Central memory CD8-positive, alpha-beta T cell (primary cell): ENCODE measurements around the gene TSGA10.
"Not testable (repeated sequence)": the region's sequence is repeated elsewhere in the genome, so short reads cannot be mapped to it uniquely, and the experiment has no call there.

Experiments
- ATAC-seq: fragments of 150-1000 bp; cut with Tn5 transposase; replicated peaks from 2 replicates; pipeline ENCODE4 v1.10.0; 2022; ENCODE audit warnings: mild to moderate bottlenecking, moderate FRiP score, moderate number of reproducible peaks; ENCODE audit not compliant: poor library complexity, severe bottlenecking; ENCODE audit errors: extremely low read depth
- DNase-seq, 2 donors: peaks; one replicate each; pipeline ENCODE4 v3.0.0; 2021; ENCODE audit warnings: low spot score in 2 of 2
- H3K27ac Mint-ChIP-seq: one replicate; pipeline ENCODE4 v1.8.0; 2022; ENCODE audit warnings: low read depth, mild to moderate bottlenecking, moderate library complexity, mixed read lengths
- H3K27me3 Mint-ChIP-seq: one replicate; pipeline ENCODE4 v1.8.0; 2022; ENCODE audit warnings: mixed read lengths
- H3K36me3 Mint-ChIP-seq: one replicate; pipeline ENCODE4 v1.8.0; 2022; ENCODE audit warnings: mild to moderate bottlenecking, moderate library complexity, mixed read lengths; ENCODE audit not compliant: insufficient read depth
- H3K4me1 Mint-ChIP-seq: one replicate; pipeline ENCODE4 v1.8.0; 2022; ENCODE audit warnings: mixed read lengths
- H3K4me3 Mint-ChIP-seq: one replicate; pipeline ENCODE4 v1.8.0; 2022; ENCODE audit warnings: mild to moderate bottlenecking, moderate library complexity, mixed read lengths
- H3K9me3 Mint-ChIP-seq: one replicate; pipeline ENCODE4 v1.8.0; 2022; ENCODE audit warnings: mixed read lengths

Gene TSGA10

GRCh38 chr2:99086385-99086784 is 68.4 kb downstream of the TSGA10 start:
- Mint-ChIP-seq H3K9me3 (no peaks in the 10 kb centered on the region), H3K36me3 (no peaks in the 10 kb centered on the region), H3K27me3 (peaks cover 80% of the 10 kb centered on the region)

DNA sequence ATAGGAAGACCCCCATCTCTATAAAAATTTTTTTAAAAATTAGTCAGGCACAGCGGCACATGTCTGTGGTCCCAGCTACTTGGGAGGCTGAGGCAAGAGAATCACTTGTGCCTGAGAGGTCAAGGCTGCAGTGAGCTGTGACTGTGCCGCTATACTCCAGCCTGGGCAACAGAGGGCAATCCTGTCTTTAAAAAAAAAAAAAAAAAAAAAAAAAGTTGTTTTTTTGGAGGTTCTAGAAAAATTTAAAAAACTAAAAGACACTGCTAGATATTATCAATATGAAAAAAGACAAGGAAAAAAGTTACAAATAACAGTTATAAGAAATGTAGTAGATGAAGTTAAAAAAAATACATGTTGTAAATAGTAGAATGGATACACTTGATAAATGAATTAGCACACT is 69.3 kb downstream of the TSGA10 start:
- ATAC-seq (no peak), DNase-seq (no peak)
- H3K4me1 Mint-ChIP-seq = peaks cover 6% of the 10 kb centered on the region
- H3K4me3 Mint-ChIP-seq = no peak overlapping the region
- peaks cover 73% of the 10 kb centered on the region for H3K27me3 Mint-ChIP-seq
- H3K9me3 Mint-ChIP-seq = no peaks in the 10 kb centered on the region
- no peak overlapping the region for H3K27ac Mint-ChIP-seq
- no peaks in the 10 kb centered on the region for H3K36me3 Mint-ChIP-seq

More at GRCh38 chr2:99086385-99086784, 68.4 kb downstream of the TSGA10 start:
- Mint-ChIP-seq H3K4me1 (peaks cover 6% of the 10 kb centered on the region), H3K4me3 (no peak overlapping the region), H3K27ac (no peak overlapping the region)
- no peak for ATAC-seq
- no peak for DNase-seq

DNA sequence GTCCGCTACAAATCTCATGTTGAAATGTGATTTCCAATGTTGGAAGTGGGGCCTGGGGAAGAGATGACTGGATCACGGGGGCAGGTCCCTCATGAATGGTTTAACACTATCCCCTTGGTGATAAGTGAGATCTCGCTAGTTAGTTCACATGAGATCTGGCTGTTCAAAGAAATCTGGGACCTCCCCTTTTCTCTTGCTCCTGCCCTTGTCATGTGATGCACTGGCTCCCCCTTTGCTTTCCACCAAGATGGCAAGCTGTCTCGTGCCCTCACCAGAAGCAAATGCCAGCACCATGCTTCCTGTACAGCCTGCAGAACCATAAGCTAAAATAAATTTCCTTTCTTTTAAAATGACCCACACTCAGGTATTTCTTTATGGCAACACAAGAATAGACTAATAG is 70.5 kb downstream of the TSGA10 start:
- ATAC-seq (no peak), DNase-seq (no peak)
- Mint-ChIP-seq H3K4me3 (no peak overlapping the region), H3K27ac (no peak overlapping the region), H3K27me3 (peaks cover 71% of the 10 kb centered on the region), H3K9me3 (no peaks in the 10 kb centered on the region), H3K4me1 (peaks cover 6% of the 10 kb centered on the region), H3K36me3 (no peaks in the 10 kb centered on the region)

DNA sequence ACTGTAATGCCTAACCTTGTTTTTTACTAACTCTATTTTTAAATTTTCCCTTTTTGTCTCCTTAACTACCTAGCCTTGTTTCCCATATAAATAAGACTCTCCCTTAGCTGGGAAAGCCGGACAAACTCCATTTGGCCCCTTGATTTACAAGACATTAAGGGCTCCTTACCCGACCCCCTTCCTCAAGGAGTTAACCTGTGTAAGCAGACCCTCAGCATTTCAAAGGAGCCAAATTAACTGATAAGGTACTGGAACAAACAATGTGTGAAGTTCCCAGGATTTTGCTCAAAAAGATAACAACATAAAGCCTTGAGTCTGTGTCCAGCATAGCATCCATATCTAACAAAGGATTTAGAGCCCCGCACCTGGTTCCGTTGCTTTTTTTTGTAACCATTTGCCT is 72.9 kb downstream of the TSGA10 start:
- Mint-ChIP-seq H3K27me3 (peaks cover 63% of the 10 kb centered on the region), H3K27ac (no peak overlapping the region), H3K9me3 (no peaks in the 10 kb centered on the region), H3K4me1 (no peaks in the 10 kb centered on the region), H3K36me3 (no peaks in the 10 kb centered on the region), H3K4me3 (no peak overlapping the region)
- DNase-seq (no peak), ATAC-seq (no peak)

DNA sequence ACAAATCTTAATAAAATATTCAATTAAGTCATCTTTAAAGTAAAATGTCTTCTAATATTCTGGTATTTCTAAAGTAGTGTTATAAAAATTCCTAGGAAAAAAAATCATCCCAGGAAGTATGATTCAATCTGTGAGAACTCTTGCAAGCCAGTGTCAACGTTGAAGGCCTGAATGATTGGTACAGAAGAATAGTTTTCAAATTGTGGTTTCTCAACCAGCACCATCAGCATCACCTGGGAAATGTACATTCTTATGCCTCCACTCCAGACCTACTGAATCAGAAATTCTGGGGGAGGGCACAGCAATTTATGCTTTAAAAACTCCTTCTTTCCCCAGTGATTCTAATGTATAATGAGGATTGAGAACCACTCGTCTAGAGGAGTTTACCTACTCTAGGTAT is 75.5 kb downstream of the TSGA10 start:
- DNase-seq (no peak), ATAC-seq (no peak)
- Mint-ChIP-seq H3K4me3 (no peak overlapping the region), H3K36me3 (no peaks in the 10 kb centered on the region), H3K27me3 (peaks cover 37% of the 10 kb centered on the region), H3K9me3 (no peaks in the 10 kb centered on the region), H3K4me1 (no peaks in the 10 kb centered on the region), H3K27ac (no peak overlapping the region)

DNA sequence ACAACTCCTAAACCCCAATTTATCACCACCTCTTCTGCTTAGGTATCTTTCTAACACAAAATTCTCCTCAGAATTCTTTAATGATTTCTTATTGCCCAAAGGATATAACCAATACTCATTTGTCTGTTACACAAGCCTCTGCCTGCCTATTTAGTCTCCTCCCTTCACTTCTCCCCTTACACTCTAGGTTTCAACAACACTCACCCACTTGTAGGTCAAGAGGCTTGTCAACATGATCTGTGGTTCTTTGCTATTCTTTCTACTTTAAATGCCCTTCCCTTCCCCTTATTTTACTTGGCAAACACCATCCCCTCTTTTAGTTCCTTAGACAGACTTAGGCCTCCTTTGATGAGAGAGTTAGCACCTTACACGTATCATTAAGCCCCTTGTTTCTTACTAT is 82.2 kb downstream of the TSGA10 start:
- Mint-ChIP-seq H3K4me1 (no peaks in the 10 kb centered on the region), H3K9me3 (no peaks in the 10 kb centered on the region), H3K27ac (no peak overlapping the region), H3K4me3 (no peak overlapping the region), H3K27me3 (no peaks in the 10 kb centered on the region), H3K36me3 (no peaks in the 10 kb centered on the region)
- DNase-seq = no peak
- ATAC-seq = no peak

- H3K9me3 Mint-ChIP-seq = no peaks in the 10 kb centered on the region
- H3K4me3 Mint-ChIP-seq = no peak overlapping the region
- no peaks in the 10 kb centered on the region for H3K4me1 Mint-ChIP-seq
- H3K27ac Mint-ChIP-seq = no peak overlapping the region
- H3K36me3 Mint-ChIP-seq = no peaks in the 10 kb centered on the region
- H3K27me3 Mint-ChIP-seq = no peaks in the 10 kb centered on the region
- no peak for DNase-seq
- no peak for ATAC-seq
These were observed 86.7 kb downstream of the TSGA10 start for GRCh38 chr2:99067871-99068625.

DNA sequence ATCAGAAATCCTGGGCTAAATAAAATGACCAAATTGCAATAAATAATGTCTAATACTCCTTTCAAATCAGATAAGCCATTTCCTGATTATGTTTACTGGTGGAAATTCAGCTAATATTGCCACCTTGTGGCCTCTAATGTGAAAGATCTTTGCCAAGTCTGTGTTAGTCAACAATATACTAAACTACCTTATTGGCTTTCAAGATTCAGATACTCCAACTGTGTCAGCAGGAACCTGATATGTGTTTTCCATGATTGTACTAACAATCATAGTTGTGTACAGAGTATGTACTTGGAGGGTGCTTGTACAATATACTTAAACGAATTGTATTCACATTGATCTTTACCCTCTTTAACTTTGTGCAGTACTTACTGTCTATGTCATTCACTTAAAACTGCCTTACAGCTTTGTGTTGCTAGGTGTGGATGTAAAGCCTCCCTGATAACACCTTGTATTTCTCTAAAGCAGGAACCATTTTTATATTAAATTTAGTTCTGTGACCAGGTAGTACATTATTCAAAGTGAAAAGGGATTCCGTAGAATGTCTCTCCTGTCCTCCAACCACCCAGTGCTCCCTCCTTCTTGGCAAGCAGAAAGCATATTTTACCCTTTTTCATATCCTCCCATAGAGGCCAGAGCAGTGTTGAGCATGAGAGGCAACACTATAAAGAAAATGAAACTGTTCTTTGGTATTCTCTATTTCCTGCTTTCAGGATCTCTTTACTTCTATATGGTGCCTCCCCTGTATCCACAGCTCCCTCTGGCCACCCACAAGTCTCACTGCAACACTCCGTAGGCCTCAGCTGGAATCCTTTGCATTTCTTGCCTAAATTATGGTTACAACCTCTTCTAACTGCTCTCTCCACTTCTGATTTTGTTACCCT is 88.4 kb downstream of the TSGA10 start:
- H3K36me3 Mint-ChIP-seq = no peaks in the 10 kb centered on the region
- DNase-seq (no peak), ATAC-seq (peak; percentile 65)
- no peaks in the 10 kb centered on the region for H3K9me3 Mint-ChIP-seq
- H3K4me3 Mint-ChIP-seq = no peak overlapping the region
- no peaks in the 10 kb centered on the region for H3K27me3 Mint-ChIP-seq
- H3K27ac Mint-ChIP-seq = no peak overlapping the region
- no peaks in the 10 kb centered on the region for H3K4me1 Mint-ChIP-seq

GRCh38 chr2:99049187-99049586 is 105.6 kb downstream of the TSGA10 start:
- H3K27me3 Mint-ChIP-seq = peaks cover 54% of the 10 kb centered on the region
- H3K9me3 Mint-ChIP-seq = peaks cover 24% of the 10 kb centered on the region
- DNase-seq, ATAC-seq, H3K4me3 Mint-ChIP-seq, H3K27ac Mint-ChIP-seq, H3K4me1 Mint-ChIP-seq, H3K36me3 Mint-ChIP-seq: not testable (repeated sequence)

- not testable (repeated sequence) for H3K36me3 Mint-ChIP-seq, H3K4me1 Mint-ChIP-seq, H3K27ac Mint-ChIP-seq, DNase-seq, H3K4me3 Mint-ChIP-seq, H3K9me3 Mint-ChIP-seq, ATAC-seq
- H3K27me3 Mint-ChIP-seq = peaks cover 27% of the 10 kb centered on the region
These were observed 113.9 kb downstream of the TSGA10 start for GRCh38 chr2:99040736-99041300.

DNA sequence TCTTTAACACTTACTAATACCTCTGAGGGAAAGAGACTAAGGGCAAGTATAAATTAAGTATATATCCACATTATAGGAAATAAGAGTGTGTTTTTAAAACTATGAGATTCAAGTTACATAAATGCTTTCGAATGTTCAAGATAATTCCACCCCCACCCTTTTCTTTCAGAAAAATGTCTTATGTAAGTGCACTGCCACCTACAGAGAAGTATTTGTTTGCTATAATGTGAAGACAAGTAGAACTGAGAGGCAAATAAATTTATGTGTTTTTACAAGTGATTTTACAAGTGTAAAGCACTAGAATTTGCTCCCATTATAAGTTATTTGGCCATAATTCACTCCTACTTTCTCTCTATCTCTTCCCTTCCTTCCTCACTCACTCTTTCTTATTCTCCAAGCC is 118.8 kb downstream of the TSGA10 start:
- ATAC-seq (no peak), DNase-seq (no peak)
- Mint-ChIP-seq H3K4me1 (peaks cover 6% of the 10 kb centered on the region), H3K4me3 (no peak overlapping the region), H3K27ac (no peak overlapping the region), H3K9me3 (no peaks in the 10 kb centered on the region), H3K27me3 (peaks cover 18% of the 10 kb centered on the region), H3K36me3 (no peaks in the 10 kb centered on the region)

GRCh38 chr2:99032786-99033185 is 122.0 kb downstream of the TSGA10 start:
- no peaks in the 10 kb centered on the region for H3K9me3 Mint-ChIP-seq
- peaks cover 9% of the 10 kb centered on the region for H3K27me3 Mint-ChIP-seq
- DNase-seq = no peak
- no peaks in the 10 kb centered on the region for H3K4me1 Mint-ChIP-seq
- no peak for ATAC-seq
- H3K36me3 Mint-ChIP-seq = no peaks in the 10 kb centered on the region
- H3K27ac Mint-ChIP-seq = no peak overlapping the region
- H3K4me3 Mint-ChIP-seq = no peak overlapping the region

DNA sequence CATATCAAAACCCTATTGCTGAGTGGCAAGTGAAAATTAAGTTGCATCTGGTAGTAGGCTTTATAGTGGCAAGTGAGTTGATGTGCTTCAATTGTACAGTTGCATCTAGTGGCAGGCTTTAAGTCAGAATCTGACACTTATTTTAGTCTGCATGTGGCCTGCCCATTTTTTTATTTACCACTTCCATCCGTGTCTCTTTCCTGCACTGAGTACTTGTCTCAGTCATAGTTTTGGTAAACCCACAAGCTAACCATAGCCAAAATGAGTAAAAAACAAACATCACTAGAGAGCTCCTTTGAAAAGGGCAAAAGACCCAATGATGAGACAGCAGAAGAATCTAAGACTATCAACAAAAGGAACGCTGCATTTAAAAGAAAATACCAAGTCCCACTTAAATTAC is 122.7 kb downstream of the TSGA10 start:
- Mint-ChIP-seq H3K4me1 (no peaks in the 10 kb centered on the region), H3K36me3 (no peaks in the 10 kb centered on the region), H3K9me3 (no peaks in the 10 kb centered on the region), H3K27me3 (peaks cover 9% of the 10 kb centered on the region), H3K4me3 (no peak overlapping the region), H3K27ac (no peak overlapping the region)
- ATAC-seq = no peak
- DNase-seq = no peak
